GM18858 (cell line): ENCODE results near the gene TOMM20.

ENCODE experiments used
- ATAC-seq: cut with Tn5 transposase; IDR thresholded peaks from one replicate; pipeline ENCODE4 v1.9.1; 2021; ENCODE audit not compliant: unreplicated experiment

The TOMM20 gene

GRCh38 chr1:235136111-235136510 is 7.5 kb upstream of the TOMM20 start:
- ATAC-seq: no peak

GRCh38 chr1:235134171-235134570 is 5.5 kb upstream of the TOMM20 start:
- no peak for ATAC-seq

GRCh38 chr1:235133086-235133485 is 4.4 kb upstream of the TOMM20 start:
- no peak for ATAC-seq

GRCh38 chr1:235131961-235132360 is 3.3 kb upstream of the TOMM20 start:
- ATAC-seq: no peak

GRCh38 chr1:235130766-235131270 is 2.2 kb upstream of the TOMM20 start:
- no peak for ATAC-seq

- no peak for ATAC-seq
Measured at GRCh38 chr1:235129774-235130570, 1.3 kb upstream of the TOMM20 start.

GRCh38 chr1:235127732-235128455 is 743 bp downstream of the TOMM20 start:
- no peak for ATAC-seq

- ATAC-seq: no peak
Measured at GRCh38 chr1:235127203-235127602, 1.4 kb downstream of the TOMM20 start.

- no peak for ATAC-seq
Measured at GRCh38 chr1:235124665-235125064, 4.0 kb downstream of the TOMM20 start.

GRCh38 chr1:235124111-235124510 is 4.5 kb downstream of the TOMM20 start:
- no peak for ATAC-seq

- ATAC-seq: no peak
Measured at GRCh38 chr1:235122348-235122747, 6.3 kb downstream of the TOMM20 start.

- no peak for ATAC-seq
Measured at GRCh38 chr1:235113183-235113917, 15.3 kb downstream of the TOMM20 start.

- ATAC-seq: no peak
Measured at GRCh38 chr1:235112297-235113182, 16.1 kb downstream of the TOMM20 start.

GRCh38 chr1:235111107-235111506 is 17.5 kb downstream of the TOMM20 start:
- no peak for ATAC-seq

GRCh38 chr1:235108876-235109275 is 19.8 kb downstream of the TOMM20 start:
- no peak for ATAC-seq

GRCh38 chr1:235108185-235108593 is 20.4 kb downstream of the TOMM20 start:
- no peak for ATAC-seq

GRCh38 chr1:235107368-235108184 is 21.1 kb downstream of the TOMM20 start:
- ATAC-seq: no peak

GRCh38 chr1:235106457-235106856 is 22.2 kb downstream of the TOMM20 start:
- no peak for ATAC-seq
